ENCODE results near the gene RAB3C.
"Not testable (repeated sequence)": the region's sequence is repeated elsewhere in the genome, so short reads cannot be mapped to it uniquely, and the experiment has no call there.

The RAB3C gene

GRCh38 chr5:58687595-58687994 lies 104.7 kb downstream of the RAB3C start:
- Histone ChIP-seq H3K27ac (no peak overlapping the region), H4K20me1 (ENCODE audit: insufficient read depth) (no peaks in the 10 kb centered on the region), H3K4me1 (ENCODE audit: low read depth, poor library complexity, severe bottlenecking) (no peaks in the 10 kb centered on the region), H2AFZ (ENCODE audit: low read depth) (no peak overlapping the region), H3K4me2 (no peak overlapping the region), H3K4me3 (IDR thresholded peaks at IDR 0.05; ENCODE audit: insufficient read depth, low read depth, low read length) (no peak overlapping the region), H3K27me3 (ENCODE audit: insufficient read depth, low read depth) (no peaks in the 10 kb centered on the region), H3K36me3 (ENCODE audit: insufficient read depth) (no peaks in the 10 kb centered on the region), H3K9ac (no peak overlapping the region), H3K79me2 (ENCODE audit: insufficient read depth, low read depth) (no peaks in the 10 kb centered on the region)
- TF ChIP-seq CTCF (conservative IDR thresholded peaks at IDR 0.05; ENCODE audit: low read depth, low read length), result no peak

DNA sequence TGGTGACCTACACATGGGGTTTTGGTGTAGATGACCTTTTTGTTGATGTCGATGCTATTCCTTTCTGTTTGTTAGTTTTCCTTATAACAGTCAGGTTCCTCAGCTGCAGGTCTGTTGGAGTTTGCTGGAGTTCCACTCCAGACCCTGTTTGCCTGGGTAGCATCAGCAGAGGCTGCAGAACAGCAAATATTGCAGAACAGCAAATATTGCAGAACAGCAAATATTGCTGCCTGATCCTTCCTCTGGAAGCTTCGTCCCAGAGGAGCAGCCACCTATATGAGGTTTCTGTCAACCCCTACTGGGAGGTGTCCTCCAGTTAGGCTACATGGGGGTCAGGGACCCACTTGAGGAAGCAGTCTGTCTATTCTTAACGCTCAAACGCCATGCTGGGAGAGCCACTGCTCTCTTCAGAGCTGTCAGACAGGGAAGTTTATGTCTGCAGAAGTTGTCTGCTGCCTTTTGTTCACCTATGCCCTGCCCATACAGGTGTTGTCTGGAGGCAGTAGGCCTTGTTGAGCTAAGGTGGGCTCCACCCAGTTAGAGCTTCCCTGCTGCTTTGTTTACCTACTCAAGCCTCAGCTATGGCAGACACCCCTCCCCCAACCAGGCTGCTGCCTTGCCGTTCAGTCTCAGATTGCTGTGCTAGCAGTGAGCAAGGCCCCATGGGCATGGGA lies 116.3 kb downstream of the RAB3C start:
- not testable (repeated sequence) for H3K4me3 ChIP-seq (IDR thresholded peaks at IDR 0.05; ENCODE audit: insufficient read depth, low read depth, low read length); H3K27me3 ChIP-seq (ENCODE audit: insufficient read depth, low read depth); H4K20me1 ChIP-seq (ENCODE audit: insufficient read depth); H3K36me3 ChIP-seq (ENCODE audit: insufficient read depth); H3K9ac ChIP-seq; H3K4me1 ChIP-seq (ENCODE audit: low read depth, poor library complexity, severe bottlenecking); H2AFZ ChIP-seq (ENCODE audit: low read depth); H3K4me2 ChIP-seq; H3K27ac ChIP-seq; H3K79me2 ChIP-seq (ENCODE audit: insufficient read depth, low read depth)

DNA sequence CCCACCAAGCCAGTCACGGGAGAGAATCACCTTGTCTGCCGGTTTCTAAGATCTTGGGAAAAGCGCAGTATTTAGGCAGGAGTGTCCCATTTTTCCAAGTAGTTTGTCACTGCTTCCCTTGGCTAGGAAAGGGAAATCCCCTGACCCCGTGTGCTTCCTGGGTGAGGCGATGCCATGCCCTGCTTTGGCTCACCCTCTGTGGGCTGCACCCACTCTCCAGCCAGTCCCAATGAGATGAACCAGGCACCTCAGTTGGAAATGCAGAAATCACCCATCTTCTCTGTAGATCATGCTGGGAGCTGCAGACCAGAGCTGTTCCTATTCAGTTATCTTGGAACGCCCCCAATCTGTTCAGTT lies 116.9 kb downstream of the RAB3C start:
- Histone ChIP-seq H3K79me2 (ENCODE audit: insufficient read depth, low read depth) (no peaks in the 10 kb centered on the region), H3K27ac (no peak overlapping the region), H3K36me3 (ENCODE audit: insufficient read depth) (no peaks in the 10 kb centered on the region), H4K20me1 (ENCODE audit: insufficient read depth) (no peaks in the 10 kb centered on the region), H3K9ac (no peak overlapping the region), H3K4me3 (IDR thresholded peaks at IDR 0.05; ENCODE audit: insufficient read depth, low read depth, low read length) (no peak overlapping the region), H3K4me2 (no peak overlapping the region), H3K4me1 (ENCODE audit: low read depth, poor library complexity, severe bottlenecking) (no peaks in the 10 kb centered on the region), H3K27me3 (ENCODE audit: insufficient read depth, low read depth) (no peaks in the 10 kb centered on the region), H2AFZ (ENCODE audit: low read depth) (no peak overlapping the region)
- TF ChIP-seq CTCF (conservative IDR thresholded peaks at IDR 0.05; ENCODE audit: low read depth, low read length), result no peak

- Histone ChIP-seq H3K9ac (no peak overlapping the region), H3K4me2 (no peak overlapping the region), H4K20me1 (ENCODE audit: insufficient read depth) (no peaks in the 10 kb centered on the region), H3K4me1 (ENCODE audit: low read depth, poor library complexity, severe bottlenecking) (no peaks in the 10 kb centered on the region), H3K36me3 (ENCODE audit: insufficient read depth) (no peaks in the 10 kb centered on the region), H2AFZ (ENCODE audit: low read depth) (no peak overlapping the region), H3K27ac (no peak overlapping the region), H3K27me3 (ENCODE audit: insufficient read depth, low read depth) (no peaks in the 10 kb centered on the region), H3K4me3 (IDR thresholded peaks at IDR 0.05; ENCODE audit: insufficient read depth, low read depth, low read length) (no peak overlapping the region), H3K79me2 (ENCODE audit: insufficient read depth, low read depth) (no peaks in the 10 kb centered on the region)
- TF ChIP-seq CTCF (conservative IDR thresholded peaks at IDR 0.05; ENCODE audit: low read depth, low read length), result no peak
Observed at GRCh38 chr5:58703925-58704555, 121.2 kb downstream of the RAB3C start.

- Histone ChIP-seq H4K20me1 (ENCODE audit: insufficient read depth) (no peaks in the 10 kb centered on the region), H3K79me2 (ENCODE audit: insufficient read depth, low read depth) (no peaks in the 10 kb centered on the region), H3K4me1 (ENCODE audit: low read depth, poor library complexity, severe bottlenecking) (no peaks in the 10 kb centered on the region), H3K36me3 (ENCODE audit: insufficient read depth) (no peaks in the 10 kb centered on the region), H3K4me3 (IDR thresholded peaks at IDR 0.05; ENCODE audit: insufficient read depth, low read depth, low read length) (no peak overlapping the region), H3K27me3 (ENCODE audit: insufficient read depth, low read depth) (no peaks in the 10 kb centered on the region), H3K4me2 (no peak overlapping the region), H2AFZ (ENCODE audit: low read depth) (no peak overlapping the region), H3K9ac (no peak overlapping the region), H3K27ac (no peak overlapping the region)
- TF ChIP-seq CTCF (conservative IDR thresholded peaks at IDR 0.05; ENCODE audit: low read depth, low read length), result no peak
Observed at GRCh38 chr5:58706736-58707135, 123.9 kb downstream of the RAB3C start.
